GM12891 (cell line): ENCODE measurements around the gene TMEM87A.

Experiments used
- DNase-seq: peaks from one replicate; pipeline ENCODE4 v3.0.0; 2011; ENCODE audit warnings: low spot score; ENCODE audit not compliant: insufficient read length
- FAIRE-seq: peaks from 2 replicates; lab custom pipeline; 2011; peaks lifted over from hg19 to GRCh38; lab: Jason Lieb, UNC
- PAX5 ChIP-seq: IDR thresholded peaks from 2 replicates; pipeline ENCODE4 v1.6.1; 2011; ENCODE audit warnings: low read length, moderate library complexity, mild to moderate bottlenecking; ENCODE audit not compliant: insufficient read depth, severe bottlenecking
- POLR2A ChIP-seq: IDR thresholded peaks from 2 replicates; pipeline ENCODE4 v1.6.1; 2011; ENCODE audit warnings: low read depth, low read length, control low read depth
- POLR2AphosphoS5 ChIP-seq: IDR thresholded peaks from 2 replicates; pipeline ENCODE4 v1.6.1; 2011; ENCODE audit warnings: low read depth, low read length, control low read depth
- POU2F2 ChIP-seq: IDR thresholded peaks from 2 replicates; pipeline ENCODE4 v1.6.1; 2011; ENCODE audit warnings: low read depth, mild to moderate bottlenecking, control low read depth, low read length, moderate library complexity
- SPI1 ChIP-seq: IDR thresholded peaks from 2 replicates; pipeline ENCODE4 v1.6.1; 2011; ENCODE audit warnings: low read depth, low read length, control low read depth
- TAF1 ChIP-seq: IDR thresholded peaks from 2 replicates; pipeline ENCODE4 v1.6.1; 2011; ENCODE audit warnings: low read depth, low read length, control low read depth

Gene TMEM87A

GRCh38 chr15:42286445-42287029, 13.3 kb upstream of the TMEM87A start:
- FAIRE-seq (no peak), DNase-seq (no peak)
- TF ChIP-seq POLR2AphosphoS5 (no peak), PAX5 (no peak), POLR2A (no peak), SPI1 (no peak), TAF1 (no peak), POU2F2 (no peak)

- TF ChIP-seq SPI1 (no peak), POLR2A (no peak)
- DNase-seq, result no peak
- no peak for FAIRE-seq
Observed at GRCh38 chr15:42285034-42285433, 11.8 kb upstream of the TMEM87A start.

- no peak for TF ChIP-seq PAX5
- TF ChIP-seq SPI1, result no peak
- TF ChIP-seq TAF1, result no peak
- no peak for TF ChIP-seq POLR2AphosphoS5
- no peak for TF ChIP-seq POLR2A
- no peak for TF ChIP-seq POU2F2
- DNase-seq (no peak), FAIRE-seq (no peak)
Observed at GRCh38 chr15:42284551-42284950, 11.3 kb upstream of the TMEM87A start.

- FAIRE-seq, result no peak
- no peak for DNase-seq
- TF ChIP-seq POLR2A (no peak), PAX5 (no peak), POLR2AphosphoS5 (no peak), SPI1 (no peak), POU2F2 (no peak), TAF1 (no peak)
Observed at GRCh38 chr15:42283671-42284070, 10.4 kb upstream of the TMEM87A start.

- no peak for FAIRE-seq
- TF ChIP-seq TAF1 (no peak), SPI1 (no peak), POLR2A (no peak), PAX5 (no peak), POU2F2 (no peak), POLR2AphosphoS5 (no peak)
- no peak for DNase-seq
Observed at GRCh38 chr15:42282926-42283325, 9.7 kb upstream of the TMEM87A start.

GRCh38 chr15:42282344-42282743, 9.1 kb upstream of the TMEM87A start:
- DNase-seq, result no peak
- FAIRE-seq, result no peak

GRCh38 chr15:42279234-42279723, 6.0 kb upstream of the TMEM87A start:
- no peak for DNase-seq
- peak; percentile 43 for FAIRE-seq
- TF ChIP-seq POLR2A (no peak), POLR2AphosphoS5 (no peak), POU2F2 (no peak), SPI1 (no peak), PAX5 (no peak)

More at GRCh38 chr15:42282344-42282743, 9.1 kb upstream of the TMEM87A start:
- TF ChIP-seq PAX5 (no peak), TAF1 (no peak), SPI1 (no peak), POU2F2 (no peak), POLR2AphosphoS5 (no peak), POLR2A (no peak)

- TF ChIP-seq SPI1 (no peak), POLR2A (no peak), PAX5 (no peak)
- FAIRE-seq (no peak), DNase-seq (no peak)
Observed at GRCh38 chr15:42276762-42277161, 3.5 kb upstream of the TMEM87A start.

- no peak for TF ChIP-seq TAF1
- no peak for TF ChIP-seq POU2F2
- no peak for TF ChIP-seq PAX5
- FAIRE-seq (no peak), DNase-seq (no peak)
Observed at GRCh38 chr15:42275780-42276391, 2.7 kb upstream of the TMEM87A start.

- DNase-seq (no peak), FAIRE-seq (no peak)
- TF ChIP-seq POU2F2 (no peak), SPI1 (no peak), PAX5 (no peak), POLR2AphosphoS5 (no peak), POLR2A (no peak), TAF1 (no peak)
Observed at GRCh38 chr15:42274702-42274989, 1.4 kb upstream of the TMEM87A start.
